ENCODE results near the gene TXNDC2. TPM values are rescaled to one million over a fixed set of nuclear protein-coding genes. Genes with fewer than 3 reads are reported as not detected.

Gene TXNDC2
- total RNA-seq, 1 donor from 2014 or later: 0.07 TPM

DNA sequence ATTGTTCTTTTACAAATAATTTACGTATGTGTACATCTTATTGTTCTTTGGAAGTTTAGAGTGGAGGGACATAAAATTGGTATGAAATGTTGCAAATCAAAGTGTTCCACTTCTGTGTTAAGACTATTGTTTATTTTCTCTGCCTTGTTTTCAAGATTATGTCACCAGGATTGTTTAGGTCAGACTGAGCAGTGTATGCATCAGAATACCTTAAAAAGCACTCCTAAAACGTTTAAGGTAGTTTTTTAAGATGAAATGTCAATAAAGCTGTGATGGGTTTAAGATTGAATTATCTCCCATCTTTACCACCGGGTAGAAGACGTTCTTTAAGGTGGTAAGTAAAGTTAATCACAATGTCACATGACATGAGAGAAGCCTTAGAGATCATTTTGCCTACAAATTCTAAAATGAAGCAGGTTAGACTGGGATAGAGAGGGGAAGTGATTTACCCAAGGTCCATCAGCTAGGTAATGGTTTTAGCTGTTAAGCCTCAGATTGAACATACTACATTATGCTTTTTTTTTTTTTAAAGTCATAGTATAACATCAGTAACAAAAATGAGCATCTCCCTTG lies 38.7 kb downstream of the TXNDC2 start:
- H3K36me3 Mint-ChIP-seq (ENCODE audit: low read depth, unreplicated experiment): no peaks in the 10 kb centered on the region
- FAIRE-seq: peak; percentile 47
- H3K27me3 Mint-ChIP-seq (ENCODE audit: low read depth, unreplicated experiment): no peaks in the 10 kb centered on the region
- peaks cover 5% of the 10 kb centered on the region for H3K4me1 ChIP-seq (ENCODE audit: insufficient read depth, low read length)
- peaks cover 100% of the 10 kb centered on the region for H3K79me2 ChIP-seq (ENCODE audit: insufficient read depth, low read length)
- no peak overlapping the region for H3K4me3 ChIP-seq (ENCODE audit: insufficient read depth, low read depth, low read length)
- H3K4me3 Mint-ChIP-seq (ENCODE audit: unreplicated experiment): no peak overlapping the region
- no peak overlapping the region for H3K4me2 ChIP-seq (ENCODE audit: low read length)
- no peak overlapping the region for H3K9ac ChIP-seq (ENCODE audit: low read length)
- H3K9me3 ChIP-seq (ENCODE audit: insufficient read depth, low read depth, low read length): no peaks in the 10 kb centered on the region
- H3K9me3 Mint-ChIP-seq (ENCODE audit: unreplicated experiment): no peaks in the 10 kb centered on the region
- H2AFZ ChIP-seq (ENCODE audit: low read depth, low read length): no peak overlapping the region
- peaks cover 43% of the 10 kb centered on the region for H3K4me1 Mint-ChIP-seq (ENCODE audit: low read depth, unreplicated experiment)
- DNase-seq (ENCODE audit: low read depth): no peak
- H3K36me3 ChIP-seq (ENCODE audit: insufficient read depth, low read length): no peaks in the 10 kb centered on the region
- no peak overlapping the region for H3K27ac Mint-ChIP-seq (ENCODE audit: unreplicated experiment)
- TF ChIP-seq, protein P1, sequence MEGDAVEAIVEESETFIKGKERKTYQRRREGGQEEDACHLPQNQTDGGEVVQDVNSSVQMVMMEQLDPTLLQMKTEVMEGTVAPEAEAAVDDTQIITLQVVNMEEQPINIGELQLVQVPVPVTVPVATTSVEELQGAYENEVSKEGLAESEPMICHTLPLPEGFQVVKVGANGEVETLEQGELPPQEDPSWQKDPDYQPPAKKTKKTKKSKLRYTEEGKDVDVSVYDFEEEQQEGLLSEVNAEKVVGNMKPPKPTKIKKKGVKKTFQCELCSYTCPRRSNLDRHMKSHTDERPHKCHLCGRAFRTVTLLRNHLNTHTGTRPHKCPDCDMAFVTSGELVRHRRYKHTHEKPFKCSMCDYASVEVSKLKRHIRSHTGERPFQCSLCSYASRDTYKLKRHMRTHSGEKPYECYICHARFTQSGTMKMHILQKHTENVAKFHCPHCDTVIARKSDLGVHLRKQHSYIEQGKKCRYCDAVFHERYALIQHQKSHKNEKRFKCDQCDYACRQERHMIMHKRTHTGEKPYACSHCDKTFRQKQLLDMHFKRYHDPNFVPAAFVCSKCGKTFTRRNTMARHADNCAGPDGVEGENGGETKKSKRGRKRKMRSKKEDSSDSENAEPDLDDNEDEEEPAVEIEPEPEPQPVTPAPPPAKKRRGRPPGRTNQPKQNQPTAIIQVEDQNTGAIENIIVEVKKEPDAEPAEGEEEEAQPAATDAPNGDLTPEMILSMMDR (IDR thresholded peaks at IDR 0.05; ENCODE audit: insufficient read depth, low read depth, low read length): no peak
- no peak for TF ChIP-seq EZH2 (IDR thresholded peaks at IDR 0.05; ENCODE audit: insufficient read depth, low read length)
- peak overlapping the region; percentile 11 for H3K27ac ChIP-seq (ENCODE audit: low read depth, low read length)
- no peaks in the 10 kb centered on the region for H3K27me3 ChIP-seq (ENCODE audit: insufficient read depth, low read length)
- H4K20me1 ChIP-seq (ENCODE audit: insufficient read depth, low read length): peaks cover 93% of the 10 kb centered on the region

- TF ChIP-seq, protein P1 (IDR thresholded peaks at IDR 0.05; ENCODE audit: insufficient read depth, low read depth, low read length): no peak
- no peak for TF ChIP-seq EZH2 (IDR thresholded peaks at IDR 0.05; ENCODE audit: insufficient read depth, low read length)
- H2AFZ ChIP-seq (ENCODE audit: low read depth, low read length): no peak overlapping the region
- H3K4me1 Mint-ChIP-seq (ENCODE audit: low read depth, unreplicated experiment): peaks cover 47% of the 10 kb centered on the region
- peaks cover 5% of the 10 kb centered on the region for H3K4me1 ChIP-seq (ENCODE audit: insufficient read depth, low read length)
- no peaks in the 10 kb centered on the region for H3K9me3 Mint-ChIP-seq (ENCODE audit: unreplicated experiment)
- H3K9ac ChIP-seq (ENCODE audit: low read length): no peak overlapping the region
- no peaks in the 10 kb centered on the region for H3K9me3 ChIP-seq (ENCODE audit: insufficient read depth, low read depth, low read length)
- no peaks in the 10 kb centered on the region for H3K36me3 Mint-ChIP-seq (ENCODE audit: low read depth, unreplicated experiment)
- H3K79me2 ChIP-seq (ENCODE audit: insufficient read depth, low read length): peaks cover 100% of the 10 kb centered on the region
- no peak overlapping the region for H3K4me2 ChIP-seq (ENCODE audit: low read length)
- no peak overlapping the region for H3K27ac ChIP-seq (ENCODE audit: low read depth, low read length)
- H3K27ac Mint-ChIP-seq (ENCODE audit: unreplicated experiment): no peak overlapping the region
- no peaks in the 10 kb centered on the region for H3K27me3 Mint-ChIP-seq (ENCODE audit: low read depth, unreplicated experiment)
- peak; percentile 55 for DNase-seq (ENCODE audit: low read depth)
- peaks cover 92% of the 10 kb centered on the region for H4K20me1 ChIP-seq (ENCODE audit: insufficient read depth, low read length)
- no peak for FAIRE-seq
- H3K4me3 ChIP-seq (ENCODE audit: insufficient read depth, low read depth, low read length): no peak overlapping the region
- no peaks in the 10 kb centered on the region for H3K27me3 ChIP-seq (ENCODE audit: insufficient read depth, low read length)
- no peaks in the 10 kb centered on the region for H3K36me3 ChIP-seq (ENCODE audit: insufficient read depth, low read length)
- no peak overlapping the region for H3K4me3 Mint-ChIP-seq (ENCODE audit: unreplicated experiment)
Measured at GRCh38 chr18:9925369-9925768, 39.6 kb downstream of the TXNDC2 start.

DNA sequence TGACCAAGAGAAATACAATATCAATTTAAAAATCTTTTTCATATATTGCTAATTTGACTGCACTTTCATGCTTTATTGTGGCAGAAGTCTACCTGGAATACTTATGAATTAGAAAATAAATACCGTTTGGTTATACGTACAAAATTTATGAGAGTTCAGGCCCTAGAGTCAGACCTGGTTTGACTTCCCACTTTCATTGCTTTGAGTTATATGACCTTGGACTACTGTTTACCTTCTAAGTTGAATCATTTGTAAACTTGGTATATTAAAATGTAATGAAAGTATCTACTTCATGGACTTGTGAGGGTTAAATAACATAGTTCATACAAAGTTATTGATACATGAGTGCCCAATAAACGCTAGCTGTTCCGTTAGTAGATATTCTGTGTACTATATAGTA lies 40.0 kb downstream of the TXNDC2 start:
- no peak for FAIRE-seq
- TF ChIP-seq, protein P1 (IDR thresholded peaks at IDR 0.05; ENCODE audit: insufficient read depth, low read depth, low read length): no peak
- no peak for TF ChIP-seq EZH2 (IDR thresholded peaks at IDR 0.05; ENCODE audit: insufficient read depth, low read length)
- H3K36me3 ChIP-seq (ENCODE audit: insufficient read depth, low read length): no peaks in the 10 kb centered on the region
- H3K4me1 ChIP-seq (ENCODE audit: insufficient read depth, low read length): peaks cover 5% of the 10 kb centered on the region
- Mint-ChIP-seq H3K9me3 (ENCODE audit: unreplicated experiment) (no peaks in the 10 kb centered on the region), H3K4me1 (ENCODE audit: low read depth, unreplicated experiment) (peaks cover 48% of the 10 kb centered on the region), H3K27me3 (ENCODE audit: low read depth, unreplicated experiment) (no peaks in the 10 kb centered on the region), H3K36me3 (ENCODE audit: low read depth, unreplicated experiment) (no peaks in the 10 kb centered on the region), H3K27ac (ENCODE audit: unreplicated experiment) (no peak overlapping the region), H3K4me3 (ENCODE audit: unreplicated experiment) (no peak overlapping the region)
- no peak overlapping the region for H3K9ac ChIP-seq (ENCODE audit: low read length)
- H3K9me3 ChIP-seq (ENCODE audit: insufficient read depth, low read depth, low read length): no peaks in the 10 kb centered on the region
- no peak overlapping the region for H2AFZ ChIP-seq (ENCODE audit: low read depth, low read length)
- H4K20me1 ChIP-seq (ENCODE audit: insufficient read depth, low read length): peaks cover 90% of the 10 kb centered on the region
- H3K79me2 ChIP-seq (ENCODE audit: insufficient read depth, low read length): peaks cover 100% of the 10 kb centered on the region
- no peak overlapping the region for H3K4me3 ChIP-seq (ENCODE audit: insufficient read depth, low read depth, low read length)
- DNase-seq (ENCODE audit: low read depth): no peak
- no peak overlapping the region for H3K4me2 ChIP-seq (ENCODE audit: low read length)
- peak overlapping the region; percentile 16 for H3K27ac ChIP-seq (ENCODE audit: low read depth, low read length)
- no peaks in the 10 kb centered on the region for H3K27me3 ChIP-seq (ENCODE audit: insufficient read depth, low read length)

Data from astrocyte (in vitro differentiated cells and primary cell).